Measurements from ENCODE around the gene TGFB3.

DNA sequence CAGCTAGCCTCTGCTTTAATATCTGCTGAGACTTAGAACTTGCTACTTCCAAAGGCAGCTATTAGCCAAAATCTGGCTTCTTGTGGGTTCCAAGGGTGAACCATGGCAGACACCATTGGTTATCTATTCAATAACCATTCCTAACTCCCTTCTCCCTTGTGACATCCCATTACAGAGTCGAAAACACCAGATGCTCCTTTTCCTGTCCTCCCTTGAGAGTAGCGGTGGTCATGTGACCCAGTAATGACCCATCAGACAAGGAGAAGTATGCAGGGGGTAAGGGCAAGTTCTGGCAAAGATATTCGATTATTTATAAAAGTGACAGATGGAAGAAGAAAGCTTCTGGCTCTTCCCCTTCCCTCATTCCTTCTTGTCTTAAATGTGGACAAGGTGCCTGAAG lies 20.1 kb downstream of the TGFB3 start:
- TF ChIP-seq, protein P1, sequence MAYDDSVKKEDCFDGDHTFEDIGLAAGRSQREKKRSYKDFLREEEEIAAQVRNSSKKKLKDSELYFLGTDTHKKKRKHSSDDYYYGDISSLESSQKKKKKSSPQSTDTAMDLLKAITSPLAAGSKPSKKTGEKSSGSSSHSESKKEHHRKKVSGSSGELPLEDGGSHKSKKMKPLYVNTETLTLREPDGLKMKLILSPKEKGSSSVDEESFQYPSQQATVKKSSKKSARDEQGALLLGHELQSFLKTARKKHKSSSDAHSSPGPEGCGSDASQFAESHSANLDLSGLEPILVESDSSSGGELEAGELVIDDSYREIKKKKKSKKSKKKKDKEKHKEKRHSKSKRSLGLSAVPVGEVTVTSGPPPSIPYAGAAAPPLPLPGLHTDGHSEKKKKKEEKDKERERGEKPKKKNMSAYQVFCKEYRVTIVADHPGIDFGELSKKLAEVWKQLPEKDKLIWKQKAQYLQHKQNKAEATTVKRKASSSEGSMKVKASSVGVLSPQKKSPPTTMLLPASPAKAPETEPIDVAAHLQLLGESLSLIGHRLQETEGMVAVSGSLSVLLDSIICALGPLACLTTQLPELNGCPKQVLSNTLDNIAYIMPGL (CRISPR knock-in tag; IDR thresholded peaks at IDR 0.05) = no peak
- no peak for TF ChIP-seq IRF2 (CRISPR knock-in tag; IDR thresholded peaks at IDR 0.05; ENCODE audit: borderline replicate concordance, low read depth)
- TF ChIP-seq, protein P2, sequence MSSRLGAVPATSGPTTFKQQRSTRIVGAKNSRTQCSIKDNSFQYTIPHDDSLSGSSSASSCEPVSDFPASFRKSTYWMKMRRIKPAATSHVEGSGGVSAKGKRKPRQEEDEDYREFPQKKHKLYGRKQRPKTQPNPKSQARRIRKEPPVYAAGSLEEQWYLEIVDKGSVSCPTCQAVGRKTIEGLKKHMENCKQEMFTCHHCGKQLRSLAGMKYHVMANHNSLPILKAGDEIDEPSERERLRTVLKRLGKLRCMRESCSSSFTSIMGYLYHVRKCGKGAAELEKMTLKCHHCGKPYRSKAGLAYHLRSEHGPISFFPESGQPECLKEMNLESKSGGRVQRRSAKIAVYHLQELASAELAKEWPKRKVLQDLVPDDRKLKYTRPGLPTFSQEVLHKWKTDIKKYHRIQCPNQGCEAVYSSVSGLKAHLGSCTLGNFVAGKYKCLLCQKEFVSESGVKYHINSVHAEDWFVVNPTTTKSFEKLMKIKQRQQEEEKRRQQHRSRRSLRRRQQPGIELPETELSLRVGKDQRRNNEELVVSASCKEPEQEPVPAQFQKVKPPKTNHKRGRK (CRISPR knock-in tag; IDR thresholded peaks at IDR 0.05; ENCODE audit: borderline replicate concordance) = no peak
- TF ChIP-seq, protein P3, sequence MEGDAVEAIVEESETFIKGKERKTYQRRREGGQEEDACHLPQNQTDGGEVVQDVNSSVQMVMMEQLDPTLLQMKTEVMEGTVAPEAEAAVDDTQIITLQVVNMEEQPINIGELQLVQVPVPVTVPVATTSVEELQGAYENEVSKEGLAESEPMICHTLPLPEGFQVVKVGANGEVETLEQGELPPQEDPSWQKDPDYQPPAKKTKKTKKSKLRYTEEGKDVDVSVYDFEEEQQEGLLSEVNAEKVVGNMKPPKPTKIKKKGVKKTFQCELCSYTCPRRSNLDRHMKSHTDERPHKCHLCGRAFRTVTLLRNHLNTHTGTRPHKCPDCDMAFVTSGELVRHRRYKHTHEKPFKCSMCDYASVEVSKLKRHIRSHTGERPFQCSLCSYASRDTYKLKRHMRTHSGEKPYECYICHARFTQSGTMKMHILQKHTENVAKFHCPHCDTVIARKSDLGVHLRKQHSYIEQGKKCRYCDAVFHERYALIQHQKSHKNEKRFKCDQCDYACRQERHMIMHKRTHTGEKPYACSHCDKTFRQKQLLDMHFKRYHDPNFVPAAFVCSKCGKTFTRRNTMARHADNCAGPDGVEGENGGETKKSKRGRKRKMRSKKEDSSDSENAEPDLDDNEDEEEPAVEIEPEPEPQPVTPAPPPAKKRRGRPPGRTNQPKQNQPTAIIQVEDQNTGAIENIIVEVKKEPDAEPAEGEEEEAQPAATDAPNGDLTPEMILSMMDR (IDR thresholded peaks at IDR 0.05) = no peak

Measured in WTC11 (cell line).